CD14-positive monocyte (primary cell): ENCODE data around the gene TMEM61. TPM values are rescaled to one million over a fixed set of nuclear protein-coding genes. Genes with fewer than 3 reads are reported as not detected.

Experiments
- DNase-seq, 3 donors: peaks; one replicate each; pipeline ENCODE4 v3.0.0-alpha.2; 2011 to 2022
- H2AFZ ChIP-seq: 2 replicates; pipeline ENCODE4 v1.6.0; 2012; ENCODE audit warnings: mild to moderate bottlenecking, low read depth, low read length, inconsistent platforms; ENCODE audit not compliant: insufficient read depth, poor library complexity, severe bottlenecking
- H3K27ac ChIP-seq, 2 donors: 1 replicate in 1 of 2; 2 replicates in 1 of 2; pipeline ENCODE4 v1.5.1; 2012 to 2013; ENCODE audit warnings: low read length in 2 of 2, control low read depth in 1 of 2, inconsistent platforms in 1 of 2, low read depth in 1 of 2, mild to moderate bottlenecking in 1 of 2
- H3K27me3 ChIP-seq, 2 donors: one replicate each; pipeline versions ENCODE4 v1.6.0 to v1.6.1; 2011 to 2013; ENCODE audit warnings: low read length in 2 of 2; ENCODE audit not compliant: control insufficient read depth in 2 of 2, insufficient read depth in 2 of 2
- H3K36me3 ChIP-seq, 2 donors: replicated peaks in 1 of 2; 1 replicate in 1 of 2; 2 replicates in 1 of 2; pipeline versions ENCODE4 v1.5.1 to v1.6.1; 2012 to 2013; ENCODE audit warnings: low read length in 2 of 2, control low read depth in 1 of 2, inconsistent platforms in 1 of 2, mild to moderate bottlenecking in 1 of 2; ENCODE audit not compliant: insufficient read depth in 2 of 2, control insufficient read depth in 1 of 2
- H3K4me1 ChIP-seq, 2 donors: 1 replicate in 1 of 2; 2 replicates in 1 of 2; pipeline versions ENCODE4 v1.5.1 to v1.6.1; 2012 to 2013; ENCODE audit warnings: low read length in 2 of 2, control low read depth in 1 of 2, inconsistent platforms in 1 of 2, mild to moderate bottlenecking in 1 of 2, moderate library complexity in 1 of 2; ENCODE audit not compliant: insufficient read depth in 2 of 2, control insufficient read depth in 1 of 2
- H3K4me2 ChIP-seq: replicated peaks from 2 replicates; pipeline ENCODE3; 2012; ENCODE audit warnings: low read length, moderate library complexity, mild to moderate bottlenecking; ENCODE audit not compliant: poor library complexity, severe bottlenecking; ENCODE audit errors: extremely low read depth
- H3K4me3 ChIP-seq, 3 experiments: fragments of 200-600 bp in 1 of 3; sonication (generic) in 1 of 3; replicated peaks in 1 of 3; 1 replicate in 2 of 3; 2 replicates in 1 of 3; pipeline ENCODE4 v1.5.1; 2011 to 2013; ENCODE audit warnings: low read length in 3 of 3, mild to moderate bottlenecking in 3 of 3, control low read depth in 2 of 3, low read depth in 2 of 3, inconsistent platforms in 1 of 3, moderate library complexity in 1 of 3
- H3K79me2 ChIP-seq: 2 replicates; pipeline ENCODE4 v1.6.0; 2012; ENCODE audit warnings: mild to moderate bottlenecking, control low read depth, inconsistent platforms, low read length, moderate library complexity; ENCODE audit not compliant: insufficient read depth
- H3K9ac ChIP-seq: 2 replicates; pipeline ENCODE4 v1.6.0; 2017; ENCODE audit warnings: low read length, mild to moderate bottlenecking; ENCODE audit not compliant: insufficient read depth, poor library complexity, severe bottlenecking
- H3K9me3 ChIP-seq, 2 donors: replicated peaks in 1 of 2; 1 replicate in 1 of 2; 2 replicates in 1 of 2; pipeline versions ENCODE4 v1.5.1 to v1.6.1; 2012 to 2013; ENCODE audit warnings: low read length in 2 of 2, control low read depth in 1 of 2; ENCODE audit not compliant: control insufficient read depth in 1 of 2, insufficient read depth in 1 of 2
- H4K20me1 ChIP-seq: 2 replicates; pipeline ENCODE4 v1.6.0; 2012; ENCODE audit warnings: mild to moderate bottlenecking, low read length, control low read depth, moderate library complexity; ENCODE audit not compliant: insufficient read depth
- H3K27ac Mint-ChIP-seq, 7 donors: one replicate each; pipeline ENCODE4 v1.8.0; 2020; ENCODE audit warnings: mild to moderate bottlenecking in 7 of 7, mixed read lengths in 7 of 7, moderate library complexity in 6 of 7, inconsistent platforms in 2 of 7
- H3K27me3 Mint-ChIP-seq, 3 donors: one replicate each; pipeline ENCODE4 v1.8.0; 2021 to 2022; ENCODE audit warnings: low read depth in 3 of 3, mild to moderate bottlenecking in 3 of 3, mixed read lengths in 3 of 3, moderate library complexity in 3 of 3, inconsistent platforms in 1 of 3
- H3K36me3 Mint-ChIP-seq, 2 donors: one replicate each; pipeline ENCODE4 v1.8.0; 2020; ENCODE audit warnings: mixed read lengths in 2 of 2, inconsistent platforms in 1 of 2, mild to moderate bottlenecking in 1 of 2
- H3K4me1 Mint-ChIP-seq: one replicate; pipeline ENCODE4 v1.8.0; 2020; ENCODE audit warnings: mild to moderate bottlenecking, mixed read lengths
- H3K4me3 Mint-ChIP-seq, 2 donors: one replicate each; pipeline ENCODE4 v1.8.0; 2020; ENCODE audit warnings: mild to moderate bottlenecking in 2 of 2, mixed read lengths in 2 of 2, moderate library complexity in 1 of 2
- H3K9me3 Mint-ChIP-seq, 7 donors: one replicate each; pipeline ENCODE4 v1.8.0; 2020 to 2022; ENCODE audit warnings: mixed read lengths in 7 of 7, mild to moderate bottlenecking in 6 of 7, moderate library complexity in 6 of 7, inconsistent platforms in 2 of 7
- WGBS: methylation state at CpG from one replicate; pipeline ENCODE4 v1.1.5; 2013; ENCODE audit warnings: missing lambda C conversion rate; ENCODE audit not compliant: insufficient coverage; 5-methylcytosine and 5-hydroxymethylcytosine counted together
- intact Hi-C, 2 donors: fragments of 100-400 bp; cut with micrococcal nuclease; formaldehyde crosslinking; loops; one replicate each; pipeline versions ENCODE4 v1.15.0 to v1.15.1; 2023
- polyA plus RNA-seq, 3 donors: library from polyadenylated mRNA; depleted of rRNA in 1 of 3; unstranded in 2 of 3; stranded (reverse) in 1 of 3; fragments of 300-500 nt in 2 of 3; fragments of >200 nt in 1 of 3; fragmentation: Illumina TruSeq in 2 of 3; gene quantifications; 1 replicate in 2 of 3; 2 replicates in 1 of 3; pipeline ENCODE4 v1.2.3, GENCODE V29; 2012 to 2021
- TF ChIP-seq, protein P1 (sequence below): fragments of 200-600 bp; IDR thresholded peaks from one replicate; pipeline ENCODE4 v1.8.0; 2022; ENCODE audit warnings: antibody characterized with exemption, mild to moderate bottlenecking

TMEM61 gene
- polyA plus RNA-seq, 3 donors: not detected

DNA sequence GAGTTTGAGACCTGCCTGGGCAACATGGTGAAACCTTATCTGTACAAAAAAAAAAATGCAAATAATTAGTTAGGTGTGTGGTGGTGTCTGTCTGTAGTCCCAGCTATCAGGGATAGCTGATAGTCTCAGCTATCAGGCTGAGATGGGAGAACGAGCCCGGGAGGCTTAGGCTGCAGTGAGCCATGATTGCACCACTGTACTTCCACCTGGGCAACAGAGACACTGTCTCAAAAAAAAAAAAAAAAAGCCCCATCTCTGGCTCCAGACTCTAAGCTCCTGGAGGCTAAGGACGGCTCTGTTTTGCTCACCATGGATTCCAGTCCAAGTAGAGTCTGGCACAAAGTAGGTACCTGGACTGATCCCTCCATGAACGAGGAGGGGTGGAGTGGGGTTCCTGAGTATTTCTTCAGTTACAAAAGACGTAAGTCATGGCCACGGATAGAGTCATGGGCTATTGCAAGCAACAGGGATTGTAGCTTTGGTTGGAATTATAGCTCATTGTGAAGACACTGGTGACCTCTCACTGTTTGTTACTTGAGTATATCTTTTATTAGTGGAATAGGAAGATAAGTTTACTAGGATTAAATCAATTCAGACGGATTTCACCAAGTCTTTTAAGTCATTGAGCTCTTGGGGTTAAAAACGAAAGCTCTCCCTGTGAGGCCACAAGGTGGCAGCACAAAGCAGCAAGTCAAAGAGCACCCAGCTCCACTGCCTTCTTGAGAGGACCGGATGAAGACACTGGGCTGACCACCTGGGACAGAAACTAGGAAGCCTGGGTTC is 35.6 kb upstream of the TMEM61 start:
- peak overlapping the region in 1 of 3 experiments; percentile 17 for H3K4me3 ChIP-seq

DNA sequence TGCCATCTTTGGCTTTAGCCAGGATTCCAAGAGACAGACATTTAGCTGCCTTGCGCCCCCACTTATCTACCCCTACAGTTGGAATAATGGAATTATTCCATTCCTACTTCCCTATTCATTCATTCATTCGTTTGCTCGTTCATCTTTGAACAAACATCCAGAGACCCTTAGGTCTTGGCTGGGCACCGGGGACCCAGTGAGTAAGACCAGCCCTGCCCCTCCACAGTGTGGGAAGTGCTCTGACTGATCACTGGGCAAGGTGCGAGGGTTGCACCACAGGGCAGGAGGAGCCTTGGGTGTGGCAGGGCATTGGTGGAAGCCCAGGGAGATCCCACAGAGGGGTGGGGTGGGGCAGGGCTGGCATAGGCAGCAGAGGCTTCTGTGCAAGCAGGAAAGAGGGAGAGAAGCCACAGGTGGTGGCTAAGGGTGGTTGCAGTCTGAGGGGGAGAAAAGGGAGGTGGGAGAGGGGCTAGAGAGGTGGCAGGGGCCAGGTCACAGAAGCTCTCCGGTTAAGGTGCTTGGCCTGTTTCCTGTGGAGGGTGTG is 35.0 kb upstream of the TMEM61 start:
- no peak overlapping the region for H3K9ac ChIP-seq
- DNase-seq: peak in 2 of 3 donors; percentile 26 to 64
- peak overlapping the region in 1 of 2 donors; percentile 41 for H3K27ac ChIP-seq
- Mint-ChIP-seq H3K4me3 (no peak overlapping the region), H3K27ac (peak overlapping the region in 6 of 7 donors; percentile 29 to 83 (median 46)), H3K4me1 (peaks cover 49% of the 10 kb centered on the region), H3K9me3 (peaks cover 0 to 2% (median 0%) of the 10 kb centered on the region in 7 donors), H3K27me3 (peaks cover 0 to 2% (median 2%) of the 10 kb centered on the region in 3 donors), H3K36me3 (peaks cover 0 to 2% of the 10 kb centered on the region in 2 donors)
- peak overlapping the region in 1 of 3 experiments; percentile 17 for H3K4me3 ChIP-seq
- H3K79me2 ChIP-seq: no peaks in the 10 kb centered on the region
- H3K9me3 ChIP-seq: no peaks in the 10 kb centered on the region
- intact Hi-C loops: loop anchor here in 1 of 2 donors (2.0 kb wide), 2 partner anchors 51 to 77 kb away; no protein-coding TSS in a partner anchor
- H3K36me3 ChIP-seq: no peaks in the 10 kb centered on the region
- H4K20me1 ChIP-seq: no peaks in the 10 kb centered on the region
- no peaks in the 10 kb centered on the region for H3K27me3 ChIP-seq
- H3K4me1 ChIP-seq: peaks cover 46 to 58% of the 10 kb centered on the region in 2 donors
- peak overlapping the region; percentile 35 for H2AFZ ChIP-seq
- TF ChIP-seq, protein P1, sequence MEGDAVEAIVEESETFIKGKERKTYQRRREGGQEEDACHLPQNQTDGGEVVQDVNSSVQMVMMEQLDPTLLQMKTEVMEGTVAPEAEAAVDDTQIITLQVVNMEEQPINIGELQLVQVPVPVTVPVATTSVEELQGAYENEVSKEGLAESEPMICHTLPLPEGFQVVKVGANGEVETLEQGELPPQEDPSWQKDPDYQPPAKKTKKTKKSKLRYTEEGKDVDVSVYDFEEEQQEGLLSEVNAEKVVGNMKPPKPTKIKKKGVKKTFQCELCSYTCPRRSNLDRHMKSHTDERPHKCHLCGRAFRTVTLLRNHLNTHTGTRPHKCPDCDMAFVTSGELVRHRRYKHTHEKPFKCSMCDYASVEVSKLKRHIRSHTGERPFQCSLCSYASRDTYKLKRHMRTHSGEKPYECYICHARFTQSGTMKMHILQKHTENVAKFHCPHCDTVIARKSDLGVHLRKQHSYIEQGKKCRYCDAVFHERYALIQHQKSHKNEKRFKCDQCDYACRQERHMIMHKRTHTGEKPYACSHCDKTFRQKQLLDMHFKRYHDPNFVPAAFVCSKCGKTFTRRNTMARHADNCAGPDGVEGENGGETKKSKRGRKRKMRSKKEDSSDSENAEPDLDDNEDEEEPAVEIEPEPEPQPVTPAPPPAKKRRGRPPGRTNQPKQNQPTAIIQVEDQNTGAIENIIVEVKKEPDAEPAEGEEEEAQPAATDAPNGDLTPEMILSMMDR: peak; percentile 40
- WGBS: 80% methylated on average over 4 of the region's 6 CpGs
- peak overlapping the region; percentile 41 for H3K4me2 ChIP-seq

More for the DNA sequence above, 35.6 kb upstream of the TMEM61 start:
- peak overlapping the region in 1 of 2 donors; percentile 68 for H3K4me3 Mint-ChIP-seq
- H3K27me3 Mint-ChIP-seq: peaks cover 0 to 2% (median 2%) of the 10 kb centered on the region in 3 donors
- Histone ChIP-seq H3K4me1 (peaks cover 41 to 52% of the 10 kb centered on the region in 2 donors), H3K36me3 (no peaks in the 10 kb centered on the region), H3K9ac (no peak overlapping the region), H3K4me2 (peak overlapping the region; percentile 41), H3K27ac (peak overlapping the region in 1 of 2 donors; percentile 41), H3K79me2 (no peaks in the 10 kb centered on the region), H3K9me3 (no peaks in the 10 kb centered on the region), H3K27me3 (no peaks in the 10 kb centered on the region), H4K20me1 (no peaks in the 10 kb centered on the region), H2AFZ (peak overlapping the region; percentile 35)
- 48% methylated on average over 7 of the region's 9 CpGs for WGBS
- TF ChIP-seq, protein P1: peak; percentile 91
- H3K4me1 Mint-ChIP-seq: peaks cover 42% of the 10 kb centered on the region
- intact Hi-C loops: loop anchor here in 1 of 2 donors (2.0 kb wide), 2 partner anchors 52 to 78 kb away; no protein-coding TSS in a partner anchor
- H3K36me3 Mint-ChIP-seq: peaks cover 0 to 2% of the 10 kb centered on the region in 2 donors
- peak; percentile 74 to 80 (median 77) for DNase-seq
- H3K9me3 Mint-ChIP-seq: peaks cover 0 to 2% (median 0%) of the 10 kb centered on the region in 7 donors
- H3K27ac Mint-ChIP-seq: peak overlapping the region in 2 of 7 donors; percentile 43 to 58
